NCI-H1092 treated with DMSO at 0.1 percent for 48 hours (cell line): Measurements from ENCODE around the gene LRRC45.

ENCODE experiments used
- DNase-seq: peaks from one replicate; lab custom pipeline; 2025; lab: John Stamatoyannopoulos, UW

Gene LRRC45

DNA sequence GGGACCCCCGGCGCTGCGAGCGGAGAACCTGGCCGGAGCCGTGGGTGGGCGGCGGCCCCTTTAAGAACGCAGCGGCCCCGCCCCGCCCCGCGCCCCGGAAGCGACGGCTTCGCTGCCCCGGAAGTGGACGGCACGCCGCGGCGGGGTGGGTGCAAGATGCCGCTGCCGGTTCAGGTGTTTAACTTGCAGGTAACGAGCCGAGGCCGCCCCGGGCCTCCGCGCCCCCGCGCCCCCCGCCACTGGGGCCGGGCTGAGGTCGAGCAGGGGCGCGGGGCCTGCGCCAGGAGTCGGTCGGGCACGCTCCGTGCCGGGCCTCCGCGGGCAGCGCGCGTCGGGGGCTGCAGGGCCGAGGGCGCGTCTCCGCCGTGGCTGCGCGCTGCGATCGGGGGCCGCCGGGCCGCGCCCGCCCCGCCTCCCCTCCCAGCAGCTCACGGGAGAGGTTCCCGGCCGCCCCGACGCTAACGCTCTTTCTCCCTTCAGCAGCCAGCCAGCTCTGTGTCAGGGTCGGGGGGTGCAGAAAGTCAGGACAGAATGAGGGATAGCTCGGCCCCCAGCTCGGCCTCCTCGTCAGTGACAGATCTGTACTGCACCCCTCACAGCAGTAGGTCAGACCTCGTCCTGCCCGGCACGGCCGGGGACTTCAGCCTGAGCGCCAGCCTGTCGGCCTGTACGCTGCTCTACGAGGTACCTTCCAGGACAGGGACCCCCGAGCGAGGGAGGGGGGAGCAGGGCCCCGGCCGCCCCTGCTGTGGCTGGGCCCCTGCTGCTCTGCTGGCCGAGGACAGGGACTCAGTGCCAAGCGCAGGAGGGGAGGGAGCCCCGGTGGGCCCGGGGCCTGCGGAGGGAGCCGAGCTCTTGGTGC lies 28.9 kb downstream of the LRRC45 start, which contains the start of the genes GPS1 and RFNG:
Gene GPS1 (plus strand): TSS at position 123 of the 862 bp plus-strand sequence. CDS start 34 bp downstream, at position 157.
Gene RFNG (minus strand): TSS at position 36 of the 862 bp plus-strand sequence. CDS start 45 bp downstream, outside the sequence.
- DNase-seq, result peak; percentile 67

DNA sequence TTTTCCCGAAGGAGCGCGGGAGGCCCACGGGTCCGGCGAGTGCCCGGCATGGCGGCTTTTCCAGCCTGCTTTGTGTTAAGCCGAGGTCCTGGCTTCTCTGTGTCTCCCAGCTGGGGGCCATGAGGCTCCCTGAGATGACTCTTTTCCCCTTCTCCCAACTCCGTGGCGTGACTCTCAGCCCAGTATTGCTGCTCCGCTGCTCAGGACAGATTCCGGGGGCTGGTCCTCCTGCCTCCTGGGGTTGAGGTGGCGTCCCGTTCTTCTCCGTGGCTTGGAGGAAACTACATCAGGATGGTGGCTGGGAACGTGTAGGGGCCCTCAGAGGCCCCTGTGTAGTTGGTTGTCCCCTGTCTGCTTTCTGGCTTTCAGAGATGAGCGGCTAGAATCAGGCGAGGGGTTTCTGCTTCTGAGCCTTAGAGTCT lies 29.5 kb downstream of the LRRC45 start:
- DNase-seq, result no peak

DNA sequence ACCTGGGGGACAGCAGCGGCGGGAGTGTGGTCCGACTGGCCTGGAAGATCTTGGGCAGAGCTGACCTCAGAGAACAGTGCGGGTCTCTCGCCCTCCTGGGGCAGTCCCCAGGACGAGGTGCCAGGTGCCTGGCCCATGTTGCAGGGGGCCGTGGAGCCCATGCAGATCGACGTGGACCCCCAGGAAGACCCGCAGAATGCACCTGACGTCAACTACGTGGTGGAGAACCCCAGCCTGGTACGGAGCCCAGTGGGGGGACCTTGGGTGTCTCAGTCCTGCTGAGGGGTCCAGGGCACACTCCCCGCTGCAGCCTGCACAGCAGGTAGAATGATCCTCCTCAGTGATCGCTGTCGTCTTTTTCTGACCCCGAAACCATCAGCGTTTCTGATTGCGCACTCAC lies 30.0 kb downstream of the LRRC45 start:
- DNase-seq, result no peak

DNA sequence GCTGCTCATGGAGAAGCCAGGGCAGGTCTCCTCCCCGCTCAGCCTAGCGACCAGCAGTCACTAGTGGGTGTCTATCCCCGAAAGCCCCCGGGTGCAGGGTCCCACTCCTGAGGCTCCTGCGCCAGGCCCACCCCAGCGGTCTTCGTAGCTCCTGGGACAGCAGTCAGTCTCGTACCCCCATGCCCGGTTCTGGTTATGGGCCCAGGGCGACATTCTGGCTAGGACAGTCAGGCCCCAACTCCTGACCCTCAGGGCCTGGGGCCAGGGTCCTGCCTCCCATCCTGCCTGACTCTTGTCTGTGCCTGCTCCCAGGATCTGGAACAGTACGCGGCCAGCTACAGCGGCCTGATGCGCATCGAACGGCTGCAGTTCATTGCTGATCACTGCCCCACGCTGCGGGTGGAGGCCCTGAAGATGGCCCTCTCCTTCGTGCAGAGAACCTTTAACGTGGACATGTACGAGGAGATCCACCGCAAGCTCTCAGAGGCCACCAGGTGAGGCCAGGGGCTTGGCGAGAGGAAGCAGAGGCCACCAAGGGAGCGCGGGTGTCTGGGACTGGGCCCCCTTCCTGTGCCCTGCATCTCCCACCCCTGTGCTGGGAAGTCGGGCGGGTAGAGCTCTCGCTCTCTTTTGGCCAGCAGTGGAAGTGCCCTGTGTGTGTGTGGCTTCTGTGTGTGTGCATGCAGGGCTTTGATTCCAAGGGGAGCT lies 30.6 kb downstream of the LRRC45 start:
- DNase-seq, result no peak

DNA sequence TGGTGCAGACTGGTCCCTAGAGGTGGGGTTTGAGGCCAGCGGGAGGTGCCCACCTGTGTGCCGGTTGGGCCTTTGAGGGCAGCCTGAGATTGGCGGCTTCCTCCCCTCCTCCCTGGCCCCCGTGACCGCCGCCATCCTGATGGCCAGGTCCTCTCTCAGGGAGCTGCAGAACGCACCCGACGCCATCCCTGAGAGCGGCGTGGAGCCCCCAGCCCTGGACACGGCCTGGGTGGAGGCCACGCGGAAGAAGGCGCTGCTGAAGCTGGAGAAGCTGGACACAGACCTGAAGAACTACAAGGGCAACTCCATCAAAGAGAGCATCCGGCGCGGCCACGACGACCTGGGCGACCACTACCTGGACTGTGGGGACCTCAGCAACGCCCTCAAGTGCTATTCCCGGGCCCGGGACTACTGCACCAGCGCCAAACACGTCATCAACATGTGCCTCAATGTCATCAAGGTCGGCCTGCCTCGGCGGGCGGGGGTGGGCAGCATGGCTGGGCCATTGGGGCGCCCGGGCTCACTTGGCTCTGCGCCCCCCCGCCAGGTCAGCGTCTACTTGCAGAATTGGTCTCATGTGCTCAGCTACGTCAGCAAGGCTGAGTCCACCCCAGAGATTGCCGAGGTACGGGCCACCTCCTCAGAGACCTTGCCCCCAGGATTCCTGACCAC lies 31.4 kb downstream of the LRRC45 start:
- no peak for DNase-seq

DNA sequence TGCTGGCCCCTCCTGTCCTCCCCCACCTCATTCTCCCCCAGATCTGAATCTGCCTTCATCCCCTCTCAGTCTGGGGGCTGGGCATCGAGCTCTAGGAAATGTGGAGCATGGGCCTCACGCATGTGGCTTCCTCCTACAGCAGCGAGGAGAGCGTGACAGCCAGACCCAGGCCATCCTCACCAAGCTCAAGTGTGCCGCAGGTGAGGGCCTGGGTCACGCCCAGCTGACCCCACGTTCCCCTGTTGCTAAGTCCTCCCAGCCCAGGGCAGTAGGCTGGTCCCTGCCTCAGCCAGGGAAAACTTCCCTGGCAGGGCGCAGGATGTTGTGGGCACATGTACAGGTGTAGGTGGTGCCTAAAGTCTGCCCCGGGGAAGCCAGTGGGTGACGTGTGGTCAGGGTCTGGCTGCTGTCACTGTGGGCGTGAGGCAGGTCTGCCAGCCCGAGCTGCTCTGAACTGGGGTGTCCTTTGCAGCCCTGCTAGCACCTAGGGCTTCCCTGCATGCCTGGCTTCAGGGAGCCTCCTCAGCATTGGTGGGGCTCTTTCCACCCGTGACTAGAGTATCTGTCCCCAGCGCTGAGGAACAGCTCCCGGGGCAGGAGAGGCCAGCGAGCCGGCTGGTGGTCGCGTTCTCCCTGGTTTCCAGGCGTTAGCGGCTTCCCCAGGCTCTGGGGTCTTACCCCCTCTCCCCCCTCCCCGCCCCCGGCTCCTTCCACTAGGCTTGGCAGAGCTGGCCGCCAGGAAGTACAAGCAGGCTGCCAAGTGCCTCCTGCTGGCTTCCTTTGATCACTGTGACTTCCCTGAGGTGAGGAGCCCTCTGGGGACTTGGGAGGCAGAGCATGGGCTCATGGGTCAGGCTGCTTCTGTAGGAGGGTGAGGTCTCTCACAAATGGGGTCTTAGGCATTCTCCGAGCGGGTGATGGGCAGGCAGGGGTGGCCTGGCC lies 32.2 kb downstream of the LRRC45 start:
- no peak for DNase-seq

DNA sequence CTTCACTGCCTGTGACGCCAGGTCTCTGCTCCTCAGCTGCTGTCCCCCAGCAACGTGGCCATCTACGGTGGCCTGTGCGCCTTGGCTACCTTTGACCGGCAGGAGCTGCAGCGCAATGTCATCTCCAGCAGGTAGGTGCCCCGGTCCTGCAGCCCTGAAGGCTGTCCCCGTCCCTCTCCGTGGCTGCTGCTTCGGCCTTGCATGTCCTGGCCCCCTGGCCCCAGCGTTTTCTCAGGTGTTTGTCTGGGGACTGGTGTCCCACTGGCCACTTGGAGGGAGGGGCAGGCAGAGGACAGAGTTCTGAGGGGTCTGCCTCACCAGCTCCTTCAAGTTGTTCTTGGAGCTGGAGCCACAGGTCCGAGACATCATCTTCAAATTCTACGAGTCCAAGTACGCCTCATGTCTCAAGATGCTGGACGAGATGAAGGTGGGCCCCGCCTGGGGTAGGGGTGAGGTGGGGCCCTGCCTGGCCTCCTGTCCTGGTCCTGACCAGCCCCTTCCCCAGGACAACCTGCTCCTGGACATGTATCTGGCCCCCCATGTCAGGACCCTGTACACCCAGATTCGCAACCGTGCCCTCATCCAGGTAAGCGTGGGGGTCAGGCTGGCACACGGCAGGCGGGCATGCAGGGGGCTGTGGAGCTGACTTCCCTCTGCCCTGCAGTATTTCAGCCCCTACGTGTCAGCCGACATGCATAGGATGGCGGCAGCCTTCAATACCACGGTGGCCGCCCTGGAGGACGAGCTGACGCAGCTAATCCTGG lies 33.0 kb downstream of the LRRC45 start:
- no peak for DNase-seq

DNA sequence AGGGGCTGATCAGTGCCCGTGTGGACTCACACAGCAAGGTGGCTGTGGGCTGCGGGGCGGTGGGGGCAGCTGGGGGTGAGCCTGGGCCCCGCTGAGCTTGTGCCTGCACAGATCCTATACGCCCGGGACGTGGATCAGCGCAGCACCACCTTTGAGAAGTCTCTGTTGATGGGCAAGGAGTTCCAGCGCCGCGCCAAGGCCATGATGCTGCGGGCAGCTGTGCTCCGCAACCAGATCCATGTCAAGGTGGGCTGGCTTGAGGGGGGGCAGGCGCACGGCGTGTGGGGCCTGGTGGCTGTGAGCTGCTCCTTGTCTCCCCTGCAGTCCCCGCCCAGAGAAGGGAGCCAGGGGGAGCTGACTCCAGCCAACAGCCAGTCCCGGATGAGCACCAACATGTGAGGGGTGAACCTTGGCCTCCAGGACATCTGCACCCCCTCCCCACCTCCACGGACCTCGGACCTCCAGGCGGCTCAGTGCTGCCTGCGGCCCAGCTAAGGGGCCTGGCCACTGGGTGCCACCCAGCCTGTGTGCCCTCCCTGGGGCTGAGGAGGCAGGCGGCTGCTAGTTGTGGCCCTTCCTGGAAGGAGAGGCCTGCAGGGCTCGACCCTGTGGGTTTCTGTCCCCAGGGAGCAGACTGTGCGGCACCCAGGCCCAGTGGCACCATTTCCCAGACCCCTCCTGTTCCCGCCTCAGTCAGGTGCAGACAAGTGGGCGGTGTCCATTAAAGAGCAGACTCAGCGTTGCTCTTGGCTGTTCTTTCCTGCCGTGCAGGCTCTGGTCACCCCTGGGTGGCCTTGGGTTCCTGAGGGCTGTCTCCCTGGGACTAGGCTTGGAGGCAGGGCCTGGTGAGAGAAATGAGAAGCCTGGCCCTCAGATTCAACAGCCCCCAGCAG lies 33.9 kb downstream of the LRRC45 start:
- DNase-seq, result no peak

DNA sequence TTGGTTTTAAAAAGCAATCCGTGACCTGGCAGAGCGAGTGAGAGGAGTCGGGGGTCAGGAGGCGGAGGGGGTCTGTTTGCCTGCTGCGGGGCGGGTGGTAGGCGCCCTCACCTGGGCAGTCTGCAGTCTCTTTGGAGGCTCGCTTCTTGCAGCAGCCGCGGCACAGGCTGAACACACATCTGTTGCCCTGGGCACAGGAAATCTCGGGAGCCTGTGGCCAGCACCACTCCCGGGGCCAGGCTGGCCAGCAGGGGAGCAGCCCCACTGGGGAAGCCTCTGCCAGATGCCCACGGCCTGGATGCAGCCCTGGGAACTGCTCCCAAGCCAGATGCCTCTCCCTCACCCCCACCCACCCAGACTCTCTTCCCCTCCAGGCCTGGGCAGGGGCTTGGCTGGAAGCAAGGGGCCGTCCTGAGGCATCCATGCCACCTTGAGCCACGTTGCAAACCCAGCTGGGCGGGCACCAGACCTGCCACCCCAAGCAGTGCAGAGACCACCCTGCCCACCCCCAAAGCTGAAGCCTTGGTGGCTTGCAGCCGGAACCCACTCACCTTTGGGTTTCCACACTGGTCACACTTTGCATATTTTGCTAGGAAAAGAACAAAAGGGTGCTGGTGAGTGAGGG lies 35.2 kb downstream of the LRRC45 start:
- no peak for DNase-seq

DNA sequence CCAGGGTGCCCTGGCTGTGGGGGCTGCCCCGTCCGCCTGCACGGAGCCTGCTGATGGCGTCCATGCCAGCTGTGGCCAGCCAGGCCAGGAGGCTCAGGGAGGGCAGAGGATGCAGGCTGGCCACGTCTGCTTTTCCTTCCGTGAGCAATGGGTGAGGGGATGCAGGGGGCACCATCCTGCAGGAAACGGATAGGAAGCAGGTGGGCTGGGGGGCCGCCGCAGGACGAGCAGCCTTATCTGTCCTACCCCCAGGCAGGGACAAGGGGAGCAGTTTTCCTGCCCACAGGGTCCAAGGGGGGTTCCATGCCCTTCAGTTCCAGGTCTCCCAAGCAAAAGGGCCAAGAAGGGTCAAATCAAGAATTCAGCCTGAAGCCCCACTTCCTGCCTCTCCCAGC lies 35.7 kb downstream of the LRRC45 start:
- DNase-seq, result no peak

DNA sequence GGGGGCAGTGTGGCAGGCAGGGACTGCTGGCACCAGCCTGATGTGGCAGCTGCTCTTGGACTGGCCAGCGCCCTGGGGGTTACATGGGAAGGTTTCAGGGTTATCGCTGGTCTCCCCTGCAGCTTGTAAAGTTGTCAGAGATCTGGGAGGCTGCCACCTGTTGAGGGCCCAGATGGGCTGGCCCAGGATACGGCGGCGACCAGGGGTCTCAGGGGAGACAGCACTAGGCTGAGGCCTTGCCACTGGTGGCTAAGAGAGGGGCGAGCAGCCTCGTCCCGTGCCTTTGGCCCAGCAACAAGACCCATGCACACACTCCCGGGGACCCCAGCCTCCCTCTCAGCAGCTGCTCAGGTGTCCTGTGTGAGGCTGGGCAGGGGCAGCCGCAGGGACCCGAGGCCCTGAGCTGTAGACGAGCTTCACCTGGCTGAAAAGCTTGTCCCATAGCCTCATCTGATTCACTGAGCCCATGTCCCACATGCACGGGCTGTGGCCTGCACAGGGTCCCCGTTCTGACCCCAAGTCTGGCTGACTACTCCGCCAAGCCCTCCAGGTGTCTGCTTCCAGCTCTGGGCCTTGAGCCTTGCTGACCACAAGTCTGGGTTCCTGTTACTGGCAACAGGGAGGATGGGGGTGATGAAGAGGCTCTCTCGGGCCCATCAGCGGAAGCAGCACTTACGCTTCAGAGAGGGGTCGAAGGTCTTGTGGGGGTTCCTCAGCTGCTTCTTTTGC lies 36.3 kb downstream of the LRRC45 start:
- no peak for DNase-seq

DNA sequence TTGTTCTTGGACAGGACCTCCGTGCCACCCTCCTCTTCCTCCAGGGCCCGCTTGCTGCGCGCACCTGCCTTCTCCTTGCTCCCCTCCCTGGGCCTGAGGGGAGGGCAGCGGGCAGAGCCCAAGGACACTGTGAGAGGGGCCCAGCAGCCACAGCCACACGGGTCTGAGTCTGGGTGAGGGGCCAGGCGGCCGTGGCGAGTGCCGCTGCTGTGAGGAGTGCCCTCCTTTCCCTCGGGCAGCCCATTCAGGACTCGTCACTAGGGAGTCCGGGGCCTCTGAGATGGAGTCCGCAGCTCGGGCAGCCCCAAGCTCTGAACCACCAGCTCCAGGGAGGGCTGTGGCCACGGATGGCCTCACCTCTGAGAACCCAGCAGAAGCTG lies 36.9 kb downstream of the LRRC45 start:
- DNase-seq, result no peak

DNA sequence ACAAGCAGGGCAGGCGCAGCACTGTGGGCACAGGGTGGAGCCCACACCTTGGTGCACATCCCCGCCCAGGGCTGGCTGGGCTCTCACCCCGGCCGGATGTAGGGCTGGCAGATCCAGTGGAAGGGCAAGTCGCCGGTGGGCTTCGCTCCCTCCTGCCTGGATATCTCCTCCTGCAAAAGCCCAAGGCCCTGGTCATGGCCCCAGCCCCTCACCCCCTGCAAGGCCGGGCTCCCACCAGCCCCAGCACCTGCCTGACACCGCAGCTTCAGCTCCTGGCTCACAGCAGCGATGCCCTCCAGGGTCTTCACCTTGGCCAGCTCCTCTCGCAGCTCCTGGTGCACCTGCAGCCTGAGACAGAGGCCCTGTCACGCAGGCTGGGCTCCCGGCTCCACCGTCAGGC lies 37.5 kb downstream of the LRRC45 start:
- DNase-seq, result no peak

DNA sequence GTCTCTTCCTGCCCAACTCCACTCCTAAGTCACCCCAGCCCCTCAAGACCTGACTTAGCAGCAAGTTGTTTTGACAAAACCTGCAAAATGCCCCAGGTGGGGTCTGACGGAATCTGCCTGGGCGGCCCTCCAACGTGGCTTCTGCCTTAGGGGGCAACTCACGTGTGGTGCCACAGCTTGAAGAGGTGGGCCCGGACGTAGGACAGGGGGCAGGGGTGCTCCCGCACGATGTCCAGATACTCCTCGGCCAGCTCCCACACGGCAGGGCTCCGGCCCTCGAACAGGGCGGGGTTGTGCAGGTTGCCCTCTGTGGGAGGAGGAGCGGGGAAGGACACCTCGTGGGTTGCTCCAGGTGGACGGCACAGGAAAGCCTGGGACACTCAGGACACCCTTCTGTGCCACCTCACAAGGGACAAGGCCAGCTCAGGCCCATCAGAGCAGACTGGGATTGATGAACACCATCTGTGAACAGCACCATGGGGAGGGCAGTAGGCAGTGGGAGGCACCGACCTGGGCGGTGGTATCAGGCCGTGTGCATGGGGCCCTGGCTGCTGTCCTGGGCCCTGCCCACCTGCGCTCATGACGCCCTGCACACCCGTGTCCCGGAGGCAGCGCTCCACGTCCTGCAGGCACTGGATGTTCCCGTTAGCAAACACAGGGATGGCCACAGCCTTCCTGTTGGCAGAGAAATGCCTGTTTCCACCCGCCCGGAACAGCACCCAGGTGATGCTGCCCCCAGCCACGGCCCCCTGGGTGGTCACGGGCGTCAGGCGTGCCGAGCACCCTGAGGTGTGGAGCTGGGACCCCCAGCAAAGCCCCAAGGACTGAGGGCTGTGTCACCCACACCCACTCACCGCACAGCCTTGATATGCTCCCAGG lies 38.2 kb downstream of the LRRC45 start:
- no peak for DNase-seq

DNA sequence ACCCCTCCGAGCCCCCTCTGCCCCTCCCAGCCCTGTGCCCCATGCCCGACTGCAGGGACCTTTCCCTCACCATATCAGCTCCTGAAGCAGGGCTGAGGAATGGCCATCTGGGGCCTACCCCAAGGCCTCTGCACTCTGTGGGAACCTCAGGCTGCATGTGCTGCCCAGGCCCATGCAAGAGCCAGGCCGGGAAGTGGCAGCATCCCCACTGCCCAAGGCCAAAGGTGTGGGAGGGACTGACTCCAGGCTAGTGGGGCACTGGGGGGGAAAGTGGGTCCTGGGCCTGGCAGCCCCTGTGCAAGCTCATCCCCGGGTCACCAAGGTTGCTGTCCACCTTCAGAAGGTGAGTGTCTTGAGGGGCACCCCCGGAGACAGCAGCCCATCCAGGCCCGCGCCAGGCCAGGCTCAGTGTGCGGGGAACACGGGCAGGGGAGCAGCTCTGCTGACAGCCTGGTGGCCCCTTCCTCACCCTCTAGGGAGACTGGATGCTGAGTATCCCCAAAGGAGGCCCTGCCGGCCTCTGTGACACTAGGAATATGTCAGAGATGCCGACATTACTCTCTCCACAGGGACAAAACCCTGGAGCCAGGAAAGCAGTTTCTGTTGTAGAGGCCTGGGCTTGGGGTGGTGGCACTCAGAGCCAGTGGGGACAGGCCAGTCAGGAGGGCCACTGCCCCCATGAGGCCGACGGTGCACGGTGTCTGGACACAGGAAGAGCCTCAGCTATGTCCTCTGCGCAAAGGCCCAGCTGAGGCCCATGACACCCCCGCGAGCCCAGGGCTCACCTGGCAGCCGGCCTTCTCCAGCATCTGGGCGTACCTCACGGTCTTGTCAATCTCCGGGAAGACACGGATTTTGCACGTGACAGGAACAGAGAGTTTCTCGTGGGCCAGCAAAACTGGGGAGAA lies 39.2 kb downstream of the LRRC45 start:
- DNase-seq, result no peak

DNA sequence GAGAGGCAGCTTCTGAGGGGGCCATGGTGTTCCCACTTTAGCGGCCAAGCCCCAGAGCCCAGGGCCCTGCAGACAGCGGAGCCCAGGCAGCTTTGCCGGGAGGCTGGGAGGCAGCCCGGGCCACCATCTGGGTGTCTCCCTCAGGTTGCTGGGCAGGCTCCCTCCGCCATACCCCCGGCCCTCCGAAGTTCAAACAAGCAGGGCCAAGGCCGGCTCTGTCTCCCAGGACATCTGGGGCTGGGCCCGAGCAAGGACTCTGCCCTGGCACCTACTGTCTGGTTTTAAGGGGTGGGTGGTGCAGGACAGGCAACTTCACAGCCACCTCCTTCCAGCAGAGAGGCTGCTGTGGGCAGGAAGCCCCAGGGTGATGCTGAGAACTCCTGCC lies 39.9 kb downstream of the LRRC45 start:
- no peak for DNase-seq
